Measurements from ENCODE around the gene CATSPER3.

- TF ChIP-seq CTCF (IDR thresholded peaks at IDR 0.05; ENCODE audit: insufficient read depth, low read depth, low read length): no peak
- TF ChIP-seq EZH2 (IDR thresholded peaks at IDR 0.05; ENCODE audit: insufficient read depth, low read length): no peak
Measured at GRCh38 chr5:134967607-134968006, at the start of gene CATSPER3.

All from astrocyte (in vitro differentiated cells and primary cell).